Ovary (tissue), 3 donors: Measurements from ENCODE around the gene PXMP4.

Experiments
- POLR2A ChIP-seq: fragments of 450-650 bp; IDR thresholded peaks from one replicate; pipeline ENCODE4 v1.6.1; 2017; ENCODE audit warnings: antibody characterized with exemption, mild to moderate bottlenecking, moderate library complexity
- TF ChIP-seq, protein P1 (sequence below), 3 donors: fragments of 450-650 bp in 2 of 3; fragments of 200-600 bp in 1 of 3; IDR thresholded peaks; one replicate each; pipeline versions ENCODE4 v1.5.1 to v1.8.0; 2016 to 2022; ENCODE audit warnings: antibody characterized with exemption in 3 of 3, mild to moderate bottlenecking in 1 of 3
- donor health status: DM: no; HTN: no; CAD: no.

DNA sequence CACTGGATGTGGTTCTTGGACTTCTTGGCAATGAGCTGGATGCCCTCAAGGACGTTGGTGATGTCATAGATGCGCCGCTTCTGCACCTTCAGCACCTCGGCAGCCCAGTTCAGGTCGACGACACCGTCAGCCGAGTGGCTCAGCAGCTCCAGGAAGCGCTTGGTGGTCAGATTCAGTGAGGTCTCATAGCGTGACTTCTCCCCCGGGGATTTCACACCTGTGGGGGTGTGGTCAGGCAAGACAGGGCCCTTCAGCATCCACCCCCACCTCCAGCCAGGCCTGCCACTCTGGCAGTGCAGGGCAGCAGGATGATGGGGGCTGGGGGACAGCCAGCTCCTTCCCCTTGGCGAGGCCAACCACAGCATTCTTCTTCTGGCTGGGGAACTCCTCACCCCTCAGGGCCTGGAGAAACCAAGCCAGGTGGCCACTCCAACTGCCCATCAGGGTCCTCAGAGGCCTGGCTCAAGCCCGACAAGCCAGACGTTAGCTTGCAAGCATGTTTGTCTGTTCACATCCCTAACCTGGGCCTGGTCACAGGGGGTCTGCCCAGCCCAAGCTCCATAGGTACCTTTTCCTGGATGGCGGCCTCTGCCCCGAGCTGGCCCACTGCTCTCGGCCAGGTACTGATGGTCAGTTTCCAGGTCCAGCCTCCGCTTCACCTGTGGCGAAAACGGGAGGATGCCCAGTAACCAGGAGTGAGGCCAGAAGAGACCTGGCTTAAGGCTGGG lies 40.2 kb downstream of the PXMP4 start:
- TF ChIP-seq POLR2A, result no peak
- TF ChIP-seq, protein P1, sequence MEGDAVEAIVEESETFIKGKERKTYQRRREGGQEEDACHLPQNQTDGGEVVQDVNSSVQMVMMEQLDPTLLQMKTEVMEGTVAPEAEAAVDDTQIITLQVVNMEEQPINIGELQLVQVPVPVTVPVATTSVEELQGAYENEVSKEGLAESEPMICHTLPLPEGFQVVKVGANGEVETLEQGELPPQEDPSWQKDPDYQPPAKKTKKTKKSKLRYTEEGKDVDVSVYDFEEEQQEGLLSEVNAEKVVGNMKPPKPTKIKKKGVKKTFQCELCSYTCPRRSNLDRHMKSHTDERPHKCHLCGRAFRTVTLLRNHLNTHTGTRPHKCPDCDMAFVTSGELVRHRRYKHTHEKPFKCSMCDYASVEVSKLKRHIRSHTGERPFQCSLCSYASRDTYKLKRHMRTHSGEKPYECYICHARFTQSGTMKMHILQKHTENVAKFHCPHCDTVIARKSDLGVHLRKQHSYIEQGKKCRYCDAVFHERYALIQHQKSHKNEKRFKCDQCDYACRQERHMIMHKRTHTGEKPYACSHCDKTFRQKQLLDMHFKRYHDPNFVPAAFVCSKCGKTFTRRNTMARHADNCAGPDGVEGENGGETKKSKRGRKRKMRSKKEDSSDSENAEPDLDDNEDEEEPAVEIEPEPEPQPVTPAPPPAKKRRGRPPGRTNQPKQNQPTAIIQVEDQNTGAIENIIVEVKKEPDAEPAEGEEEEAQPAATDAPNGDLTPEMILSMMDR (IDR thresholded peaks at IDR 0.05), result no peak
